Trophoblast cell (in vitro differentiated cells and primary cell): ENCODE data around the gene C1D.
A peak's percentile ranks its signal among the peaks of the same experiment; 100 is the strongest.

Experiments used
- DNase-seq, 2 donors: peaks; one replicate each; pipeline ENCODE4 v3.0.0-alpha.2; 2016
- H2AFZ ChIP-seq: 2 replicates; pipeline ENCODE4 v1.6.1; 2013; ENCODE audit warnings: low read length, moderate library complexity, mild to moderate bottlenecking; ENCODE audit not compliant: insufficient read depth, poor library complexity
- H2AK5ac ChIP-seq: 2 replicates; pipeline ENCODE4 v1.6.1; 2013; ENCODE audit warnings: mild to moderate bottlenecking, low read length
- H2BK120ac ChIP-seq: 2 replicates; pipeline ENCODE4 v1.6.1; 2013; ENCODE audit warnings: low read length, mild to moderate bottlenecking, moderate library complexity; ENCODE audit not compliant: insufficient read depth, poor library complexity
- H2BK12ac ChIP-seq: 2 replicates; pipeline ENCODE4 v1.6.1; 2013; ENCODE audit warnings: mild to moderate bottlenecking, low read length, moderate library complexity
- H2BK5ac ChIP-seq: 2 replicates; pipeline ENCODE4 v1.6.1; 2013; ENCODE audit warnings: low read length, low read depth, moderate library complexity, mild to moderate bottlenecking; ENCODE audit not compliant: poor library complexity
- H3K14ac ChIP-seq: 2 replicates; pipeline ENCODE4 v1.6.1; 2013; ENCODE audit warnings: mild to moderate bottlenecking, low read length
- H3K18ac ChIP-seq: 2 replicates; pipeline ENCODE4 v1.6.1; 2013; ENCODE audit warnings: mild to moderate bottlenecking, low read length
- H3K23ac ChIP-seq: 2 replicates; pipeline ENCODE4 v1.6.1; 2013; ENCODE audit warnings: low read length
- H3K27ac ChIP-seq: 2 replicates; pipeline ENCODE4 v1.5.1; 2013; ENCODE audit warnings: low read depth, mild to moderate bottlenecking, inconsistent platforms, low read length, moderate library complexity
- H3K27me3 ChIP-seq: 2 replicates; pipeline ENCODE4 v1.6.1; 2013; ENCODE audit warnings: inconsistent platforms, mild to moderate bottlenecking, low read length, moderate library complexity; ENCODE audit not compliant: insufficient read depth
- H3K36me3 ChIP-seq, 2 experiments: 1 replicate in 1 of 2; 2 replicates in 1 of 2; pipeline ENCODE4 v1.6.1; 2013; ENCODE audit warnings: low read length in 2 of 2, mild to moderate bottlenecking in 2 of 2, moderate library complexity in 1 of 2; ENCODE audit not compliant: insufficient read depth in 2 of 2, control insufficient read depth in 1 of 2
- H3K4ac ChIP-seq: 2 replicates; pipeline ENCODE4 v1.6.1; 2013; ENCODE audit warnings: low read depth, mild to moderate bottlenecking, low read length, moderate library complexity
- H3K4me1 ChIP-seq, 2 experiments: 1 replicate in 1 of 2; 2 replicates in 1 of 2; pipeline ENCODE4 v1.6.1; 2013; ENCODE audit warnings: low read length in 2 of 2, mild to moderate bottlenecking in 2 of 2, moderate library complexity in 1 of 2; ENCODE audit not compliant: insufficient read depth in 2 of 2, control insufficient read depth in 1 of 2
- H3K4me2 ChIP-seq: 2 replicates; pipeline ENCODE4 v1.6.1; 2013; ENCODE audit warnings: inconsistent platforms, mild to moderate bottlenecking, low read length, moderate library complexity
- H3K4me3 ChIP-seq: 2 replicates; pipeline ENCODE4 v1.5.1; 2013; ENCODE audit warnings: mild to moderate bottlenecking, low read depth, low read length, inconsistent platforms
- H3K79me1 ChIP-seq: one replicate; pipeline ENCODE4 v1.6.1; 2013; ENCODE audit warnings: low read length
- H3K79me2 ChIP-seq: 2 replicates; pipeline ENCODE4 v1.6.1; 2013; ENCODE audit warnings: low read length, mild to moderate bottlenecking; ENCODE audit not compliant: control insufficient read depth, insufficient read depth, poor library complexity
- H3K9ac ChIP-seq: 2 replicates; pipeline ENCODE4 v1.6.1; 2013; ENCODE audit warnings: mild to moderate bottlenecking, low read length
- H3K9me3 ChIP-seq: 2 replicates; pipeline ENCODE4 v1.6.1; 2013; ENCODE audit warnings: low read depth, mild to moderate bottlenecking, control low read depth, inconsistent platforms, low read length; ENCODE audit not compliant: insufficient read depth
- H4K12ac ChIP-seq: 2 replicates; pipeline ENCODE4 v1.6.1; 2013; ENCODE audit warnings: low read depth, mild to moderate bottlenecking, low read length, moderate library complexity
- H4K8ac ChIP-seq: 2 replicates; pipeline ENCODE4 v1.6.1; 2013; ENCODE audit warnings: low read depth, mild to moderate bottlenecking, low read length, moderate library complexity
- H4K91ac ChIP-seq: one replicate; pipeline ENCODE4 v1.6.1; 2013; ENCODE audit warnings: low read depth, mild to moderate bottlenecking, low read length, moderate library complexity
- WGBS: extraction: QIAGEN DNeasy Blood & Tissue Kit; methylation state at CpG from one replicate; pipeline ENCODE4 v1.1.7; 2013; ENCODE audit warnings: missing lambda C conversion rate; ENCODE audit not compliant: insufficient read length, insufficient coverage; ENCODE audit errors: extremely low coverage; 5-methylcytosine and 5-hydroxymethylcytosine counted together

Gene C1D

GRCh38 chr2:67997903-67998302 is 64.9 kb downstream of the C1D start:
- no peaks in the 10 kb centered on the region for H3K27me3 ChIP-seq
- no peak overlapping the region for H3K4me2 ChIP-seq
- H3K79me2 ChIP-seq: no peaks in the 10 kb centered on the region
- no peaks in the 10 kb centered on the region for H3K4me1 ChIP-seq
- H2BK5ac ChIP-seq: no peak overlapping the region
- no peak overlapping the region for H2BK12ac ChIP-seq
- no peak overlapping the region for H3K4me3 ChIP-seq
- no peak overlapping the region for H4K8ac ChIP-seq
- no peak overlapping the region for H2AK5ac ChIP-seq
- no peak overlapping the region for H4K12ac ChIP-seq
- no peak overlapping the region for H3K9ac ChIP-seq
- H3K9me3 ChIP-seq: peaks cover 2% of the 10 kb centered on the region
- H3K79me1 ChIP-seq: no peaks in the 10 kb centered on the region
- no peak overlapping the region for H2BK120ac ChIP-seq
- WGBS: no CpG with 5 or more reads among the region's 3 CpGs
- H3K14ac ChIP-seq: no peak overlapping the region
- H2AFZ ChIP-seq: no peak overlapping the region
- H3K18ac ChIP-seq: no peak overlapping the region
- no peak for DNase-seq
- no peak overlapping the region for H4K91ac ChIP-seq
- H3K23ac ChIP-seq: no peak overlapping the region
- H3K27ac ChIP-seq: no peak overlapping the region
- H3K36me3 ChIP-seq: no peaks in the 10 kb centered on the region
- H3K4ac ChIP-seq: no peak overlapping the region

- Histone ChIP-seq H4K8ac (no peak overlapping the region), H3K4me2 (no peak overlapping the region)
Measured at GRCh38 chr2:67997528-67997900, 65.3 kb downstream of the C1D start.

GRCh38 chr2:67996772-67997527 is 65.9 kb downstream of the C1D start:
- Histone ChIP-seq H3K23ac (no peak overlapping the region), H2BK12ac (no peak overlapping the region), H3K4me3 (no peak overlapping the region), H3K36me3 (no peaks in the 10 kb centered on the region), H3K27me3 (no peaks in the 10 kb centered on the region), H2AK5ac (no peak overlapping the region), H3K79me2 (no peaks in the 10 kb centered on the region), H3K9ac (no peak overlapping the region), H3K27ac (no peak overlapping the region), H4K8ac (no peak overlapping the region), H4K91ac (no peak overlapping the region), H3K9me3 (peaks cover 2% of the 10 kb centered on the region), H2BK5ac (no peak overlapping the region), H3K4ac (no peak overlapping the region), H3K14ac (no peak overlapping the region), H2AFZ (no peak overlapping the region), H3K79me1 (no peaks in the 10 kb centered on the region), H3K4me1 (no peaks in the 10 kb centered on the region), H3K4me2 (no peak overlapping the region), H4K12ac (no peak overlapping the region), H2BK120ac (no peak overlapping the region), H3K18ac (no peak overlapping the region)
- no CpG with 5 or more reads among the region's 6 CpGs for WGBS
- no peak for DNase-seq

More at GRCh38 chr2:67997528-67997900, 65.3 kb downstream of the C1D start:
- Histone ChIP-seq H2BK5ac (no peak overlapping the region), H3K4me3 (no peak overlapping the region), H3K36me3 (no peaks in the 10 kb centered on the region), H3K79me2 (no peaks in the 10 kb centered on the region), H2BK12ac (no peak overlapping the region), H3K18ac (no peak overlapping the region), H2AK5ac (no peak overlapping the region), H3K9me3 (peaks cover 2% of the 10 kb centered on the region), H4K91ac (no peak overlapping the region), H3K14ac (no peak overlapping the region), H3K79me1 (no peaks in the 10 kb centered on the region), H3K27ac (no peak overlapping the region), H3K4me1 (no peaks in the 10 kb centered on the region), H2BK120ac (no peak overlapping the region), H3K9ac (no peak overlapping the region), H3K23ac (no peak overlapping the region), H3K27me3 (no peaks in the 10 kb centered on the region), H4K12ac (no peak overlapping the region), H3K4ac (no peak overlapping the region), H2AFZ (no peak overlapping the region)
- no CpG with 5 or more reads among the region's 3 CpGs for whole genome bisulfite sequencing
- no peak for DNase-seq

DNA sequence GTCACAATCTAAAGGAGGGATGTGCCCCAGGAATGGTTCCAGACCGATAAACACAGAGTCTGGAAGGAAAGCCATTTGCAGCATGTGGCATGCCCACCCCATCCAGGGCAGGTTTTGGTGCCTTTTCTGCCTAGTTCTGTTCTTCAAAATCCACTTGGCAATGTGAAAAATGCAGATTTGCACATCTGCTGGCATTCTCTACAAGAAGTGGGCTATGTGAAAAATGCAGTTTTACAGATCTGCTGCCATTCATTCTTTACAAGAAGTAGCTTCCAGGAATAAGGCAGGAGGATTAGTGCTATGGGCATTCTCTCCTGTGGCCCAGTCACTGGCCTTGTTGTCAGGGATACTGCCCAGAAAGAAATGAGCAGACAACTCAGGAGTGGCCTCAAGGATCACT is 68.1 kb downstream of the C1D start:
- Histone ChIP-seq H2AFZ (no peak overlapping the region), H3K36me3 (no peaks in the 10 kb centered on the region), H3K9ac (no peak overlapping the region), H3K4me2 (no peak overlapping the region), H2BK5ac (no peak overlapping the region), H3K4me1 (no peaks in the 10 kb centered on the region), H4K8ac (no peak overlapping the region), H4K12ac (no peak overlapping the region), H3K14ac (no peak overlapping the region), H4K91ac (no peak overlapping the region), H3K79me1 (no peaks in the 10 kb centered on the region), H2BK120ac (no peak overlapping the region), H3K27ac (no peak overlapping the region), H3K9me3 (peaks cover 2% of the 10 kb centered on the region), H3K23ac (no peak overlapping the region), H2AK5ac (no peak overlapping the region), H2BK12ac (no peak overlapping the region), H3K4me3 (no peak overlapping the region), H3K79me2 (no peaks in the 10 kb centered on the region), H3K4ac (no peak overlapping the region), H3K27me3 (no peaks in the 10 kb centered on the region), H3K18ac (no peak overlapping the region)
- DNase-seq: peak; percentile 76 to 91
- WGBS: no CpG with 5 or more reads among the region's 1 CpG
